Vagina (tissue), 2 donors: ENCODE measurements around the gene SLC25A21. TPM values are rescaled to one million over a fixed set of nuclear protein-coding genes. Genes with fewer than 3 reads are reported as not detected.

Experiments
- DNase-seq, 2 donors: peaks; one replicate each; pipeline ENCODE4 v3.0.0-alpha.2; 2017; ENCODE audit errors: extremely low spot score in 2 of 2
- H3K27ac ChIP-seq: fragments of 200-600 bp; sonication (generic); one replicate; pipeline ENCODE4 v1.5.1; 2019
- H3K27me3 ChIP-seq: fragments of 200-600 bp; sonication (generic); one replicate; pipeline ENCODE4 v1.5.1; 2019
- H3K36me3 ChIP-seq, 2 donors: fragments of 200-600 bp; sonication (generic); one replicate each; pipeline ENCODE4 v1.5.1; 2017 to 2019
- H3K4me1 ChIP-seq: fragments of 200-600 bp; sonication (generic); one replicate; pipeline ENCODE4 v1.5.1; 2019
- H3K4me3 ChIP-seq, 2 donors: fragments of 200-600 bp; sonication (generic); 1 replicate in 1 of 2; 2 replicates in 1 of 2; pipeline ENCODE4 v1.5.1; 2016 to 2019
- H3K9me3 ChIP-seq: fragments of 200-600 bp; sonication (generic); one replicate; pipeline ENCODE4 v1.5.1; 2019
- POLR2A ChIP-seq, 2 donors: fragments of 450-650 bp; IDR thresholded peaks; one replicate each; pipeline ENCODE4 v1.6.1; 2017; ENCODE audit warnings: antibody characterized with exemption in 2 of 2, mild to moderate bottlenecking in 2 of 2, moderate library complexity in 2 of 2
- POLR2AphosphoS5 ChIP-seq, 2 donors: sonication (generic); formaldehyde crosslinking; IDR thresholded peaks; one replicate each; pipeline ENCODE4 v1.9.0; 2017; ENCODE audit warnings: antibody characterized with exemption in 2 of 2, mild to moderate bottlenecking in 2 of 2, low read depth in 1 of 2; ENCODE audit not compliant: insufficient read depth in 1 of 2
- intact Hi-C: fragments of 100-400 bp; cut with DNase I; formaldehyde crosslinking; loops from one replicate; pipeline ENCODE4 v1.15.1; 2023
- total RNA-seq: library from RNA; depleted of rRNA; stranded (reverse); fragments of >200 nt; gene quantifications from one replicate; pipeline ENCODE4 v1.2.3, GENCODE V29; 2016
- TF ChIP-seq, protein P1 (sequence below), 3 experiments: fragments of 450-650 bp in 2 of 3; fragments of 200-600 bp in 1 of 3; sonication (generic) in 1 of 3; IDR thresholded peaks; one replicate each; pipeline ENCODE4 v1.5.1; 2017 to 2019; ENCODE audit warnings: antibody characterized with exemption in 3 of 3, mild to moderate bottlenecking in 2 of 3, moderate library complexity in 2 of 3

The SLC25A21 gene
- total RNA-seq, 1 donor from 2014 or later: 0.49 TPM

DNA sequence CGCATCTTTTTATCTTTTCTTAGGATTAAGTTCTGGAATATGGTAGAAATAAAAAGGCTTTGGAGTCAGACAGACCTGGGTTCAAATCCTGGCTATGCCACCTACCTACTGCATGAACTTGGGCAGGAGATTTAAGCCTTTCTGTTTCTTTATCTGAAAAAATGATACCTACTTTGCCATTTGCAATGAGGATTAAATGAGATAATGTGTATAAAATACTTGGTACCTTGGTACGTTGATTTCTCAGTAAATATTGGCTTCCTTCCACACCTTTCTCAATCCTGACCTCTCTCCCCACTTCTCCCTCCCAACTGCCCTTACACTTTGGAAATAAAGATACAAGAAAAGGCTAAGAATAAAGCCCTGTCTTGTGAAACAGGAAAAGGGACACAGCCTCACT is 338.1 kb downstream of the SLC25A21 start:
- no peaks in the 10 kb centered on the region for H3K27me3 ChIP-seq
- TF ChIP-seq, protein P1, sequence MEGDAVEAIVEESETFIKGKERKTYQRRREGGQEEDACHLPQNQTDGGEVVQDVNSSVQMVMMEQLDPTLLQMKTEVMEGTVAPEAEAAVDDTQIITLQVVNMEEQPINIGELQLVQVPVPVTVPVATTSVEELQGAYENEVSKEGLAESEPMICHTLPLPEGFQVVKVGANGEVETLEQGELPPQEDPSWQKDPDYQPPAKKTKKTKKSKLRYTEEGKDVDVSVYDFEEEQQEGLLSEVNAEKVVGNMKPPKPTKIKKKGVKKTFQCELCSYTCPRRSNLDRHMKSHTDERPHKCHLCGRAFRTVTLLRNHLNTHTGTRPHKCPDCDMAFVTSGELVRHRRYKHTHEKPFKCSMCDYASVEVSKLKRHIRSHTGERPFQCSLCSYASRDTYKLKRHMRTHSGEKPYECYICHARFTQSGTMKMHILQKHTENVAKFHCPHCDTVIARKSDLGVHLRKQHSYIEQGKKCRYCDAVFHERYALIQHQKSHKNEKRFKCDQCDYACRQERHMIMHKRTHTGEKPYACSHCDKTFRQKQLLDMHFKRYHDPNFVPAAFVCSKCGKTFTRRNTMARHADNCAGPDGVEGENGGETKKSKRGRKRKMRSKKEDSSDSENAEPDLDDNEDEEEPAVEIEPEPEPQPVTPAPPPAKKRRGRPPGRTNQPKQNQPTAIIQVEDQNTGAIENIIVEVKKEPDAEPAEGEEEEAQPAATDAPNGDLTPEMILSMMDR (IDR thresholded peaks at IDR 0.05): no peak
- no peak for TF ChIP-seq POLR2A (IDR thresholded peaks at IDR 0.05)
- TF ChIP-seq POLR2AphosphoS5 (IDR thresholded peaks at IDR 0.05; ENCODE audit: insufficient read depth in 1 of 2, low read depth in 1 of 2): no peak
- H3K4me3 ChIP-seq: no peak overlapping the region
- intact Hi-C loops: no loop called here
- no peaks in the 10 kb centered on the region for H3K9me3 ChIP-seq
- no peak for DNase-seq
- no peak overlapping the region for H3K27ac ChIP-seq
- no peaks in the 10 kb centered on the region for H3K4me1 ChIP-seq
- H3K36me3 ChIP-seq: no peaks in the 10 kb centered on the region

DNA sequence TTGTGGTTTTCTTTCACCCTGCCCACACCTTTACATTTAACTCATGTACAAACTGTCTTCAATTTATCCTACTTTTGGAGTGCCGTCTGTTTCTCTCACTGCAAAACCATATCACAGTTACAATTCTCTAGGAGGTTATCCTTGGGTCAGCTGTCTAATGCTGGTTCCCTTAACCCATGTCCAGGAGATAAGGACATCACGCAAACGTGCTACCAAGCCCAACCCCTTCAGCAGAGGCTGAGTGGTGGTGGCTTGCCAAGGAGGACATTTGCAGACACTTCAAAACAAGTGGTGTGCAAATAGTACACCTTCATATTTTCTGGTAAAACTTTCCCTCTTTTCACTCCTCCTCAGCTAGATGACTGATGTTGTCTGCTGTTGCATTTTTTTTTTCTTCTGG is 342.9 kb downstream of the SLC25A21 start:
- no peak overlapping the region for H3K27ac ChIP-seq
- DNase-seq: no peak
- H3K4me1 ChIP-seq: no peaks in the 10 kb centered on the region
- TF ChIP-seq POLR2A (IDR thresholded peaks at IDR 0.05): no peak
- TF ChIP-seq, protein P1 (IDR thresholded peaks at IDR 0.05): no peak
- no peak for TF ChIP-seq POLR2AphosphoS5 (IDR thresholded peaks at IDR 0.05; ENCODE audit: insufficient read depth in 1 of 2, low read depth in 1 of 2)
- intact Hi-C loops: no loop called here
- no peaks in the 10 kb centered on the region for H3K27me3 ChIP-seq
- no peak overlapping the region for H3K4me3 ChIP-seq
- H3K9me3 ChIP-seq: no peaks in the 10 kb centered on the region
- no peaks in the 10 kb centered on the region for H3K36me3 ChIP-seq

DNA sequence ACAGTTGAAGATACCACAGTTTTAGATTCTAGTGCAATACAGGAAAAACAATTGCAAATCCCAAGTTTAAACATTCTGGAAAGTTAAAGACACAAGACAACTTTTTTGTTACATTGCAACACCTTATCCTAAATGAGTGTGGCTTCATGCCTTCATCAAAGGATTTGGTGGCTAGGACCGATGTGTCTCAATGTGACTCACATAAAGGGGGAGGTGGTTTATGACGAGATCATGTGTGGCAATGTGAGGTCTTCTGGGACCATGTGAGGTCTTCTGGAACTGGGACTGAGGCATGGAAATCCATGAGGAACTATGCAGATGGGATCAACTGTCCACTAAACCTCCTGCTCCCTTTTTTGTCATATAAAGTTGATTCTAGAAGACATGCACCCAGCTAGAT is 344.5 kb downstream of the SLC25A21 start:
- Histone ChIP-seq H3K9me3 (no peaks in the 10 kb centered on the region), H3K27me3 (no peaks in the 10 kb centered on the region), H3K36me3 (no peaks in the 10 kb centered on the region), H3K4me1 (no peaks in the 10 kb centered on the region), H3K4me3 (no peak overlapping the region), H3K27ac (no peak overlapping the region)
- TF ChIP-seq POLR2A (IDR thresholded peaks at IDR 0.05) (no peak), POLR2AphosphoS5 (IDR thresholded peaks at IDR 0.05; ENCODE audit: insufficient read depth in 1 of 2, low read depth in 1 of 2) (no peak)
- TF ChIP-seq, protein P1 (IDR thresholded peaks at IDR 0.05): no peak
- no peak for DNase-seq
- intact Hi-C loops: no loop called here

DNA sequence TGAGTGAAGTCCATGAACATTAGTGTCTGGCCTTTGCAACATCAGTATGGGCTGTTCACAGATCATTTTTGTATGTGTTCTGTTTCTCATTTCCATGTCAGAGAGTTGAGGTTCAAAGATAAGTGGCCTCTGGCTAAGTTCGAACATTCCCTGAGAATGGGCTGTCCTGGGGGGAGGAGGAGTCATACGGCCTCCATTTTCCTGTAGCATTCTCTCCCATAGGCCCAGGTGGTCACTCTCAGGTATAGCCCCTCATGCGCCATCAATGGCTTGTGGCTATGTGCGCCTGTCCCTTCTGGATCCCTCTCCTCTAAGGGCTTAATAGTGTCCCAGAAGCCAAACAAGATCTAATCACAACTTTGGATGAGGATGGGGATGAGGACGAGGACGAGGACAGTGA is 345.8 kb downstream of the SLC25A21 start:
- TF ChIP-seq, protein P1 (IDR thresholded peaks at IDR 0.05): no peak
- no peak for TF ChIP-seq POLR2A (IDR thresholded peaks at IDR 0.05)
- no peak for TF ChIP-seq POLR2AphosphoS5 (IDR thresholded peaks at IDR 0.05; ENCODE audit: insufficient read depth in 1 of 2, low read depth in 1 of 2)
- DNase-seq: no peak
- H3K27ac ChIP-seq: no peak overlapping the region
- no peaks in the 10 kb centered on the region for H3K4me1 ChIP-seq
- no peaks in the 10 kb centered on the region for H3K27me3 ChIP-seq
- no peaks in the 10 kb centered on the region for H3K36me3 ChIP-seq
- H3K9me3 ChIP-seq: no peaks in the 10 kb centered on the region
- H3K4me3 ChIP-seq: no peak overlapping the region
- intact Hi-C loops: no loop called here

DNA sequence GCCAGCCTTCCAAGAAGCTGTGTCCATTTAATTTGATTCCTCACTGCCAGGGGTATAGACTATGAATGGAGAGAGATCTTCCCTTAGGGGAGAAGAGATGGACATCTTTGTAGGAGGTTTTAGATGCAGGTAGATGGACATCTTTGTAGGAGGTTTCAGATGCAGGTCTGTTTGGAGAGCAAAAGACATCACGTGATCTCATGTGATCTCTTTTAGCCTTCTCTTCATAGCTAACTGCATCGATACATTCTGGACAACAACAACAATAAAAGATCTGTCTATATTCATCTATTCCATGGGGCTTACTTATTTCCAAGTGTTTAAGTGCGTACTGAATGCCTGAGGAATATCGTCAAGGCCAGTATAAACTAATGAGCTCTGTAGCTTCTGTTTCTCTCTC is 347.6 kb downstream of the SLC25A21 start:
- DNase-seq: no peak
- H3K4me1 ChIP-seq: no peaks in the 10 kb centered on the region
- H3K4me3 ChIP-seq: no peak overlapping the region
- H3K27ac ChIP-seq: no peak overlapping the region
- no peaks in the 10 kb centered on the region for H3K9me3 ChIP-seq
- no peaks in the 10 kb centered on the region for H3K36me3 ChIP-seq
- H3K27me3 ChIP-seq: no peaks in the 10 kb centered on the region
- TF ChIP-seq POLR2AphosphoS5 (IDR thresholded peaks at IDR 0.05; ENCODE audit: insufficient read depth in 1 of 2, low read depth in 1 of 2): no peak
- TF ChIP-seq POLR2A (IDR thresholded peaks at IDR 0.05): no peak
- TF ChIP-seq, protein P1 (IDR thresholded peaks at IDR 0.05): no peak
- intact Hi-C loops: no loop called here
